Testis (tissue), 3 donors: ENCODE measurements around the gene PEPD. TPM values are rescaled to one million over a fixed set of nuclear protein-coding genes. Genes with fewer than 3 reads are reported as not detected.

Experiments used
- DNase-seq: peaks from one replicate; pipeline ENCODE4 v3.0.0-alpha.2; 2019
- H3K27ac ChIP-seq, 2 donors: fragments of 200-600 bp; sonication (generic); one replicate each; pipeline ENCODE4 v1.5.1; 2019
- H3K27me3 ChIP-seq: fragments of 200-600 bp; sonication (generic); one replicate; pipeline ENCODE4 v1.5.1; 2019
- H3K36me3 ChIP-seq: fragments of 200-600 bp; sonication (generic); one replicate; pipeline ENCODE4 v1.5.1; 2017; ENCODE audit warnings: low read depth; ENCODE audit errors: missing control alignments
- H3K4me1 ChIP-seq: fragments of 200-600 bp; sonication (generic); one replicate; pipeline ENCODE4 v1.5.1; 2019
- H3K4me3 ChIP-seq, 2 donors: fragments of 200-600 bp; sonication (generic); one replicate each; pipeline ENCODE4 v1.5.1; 2017 to 2019
- H3K9me3 ChIP-seq: fragments of 200-600 bp; sonication (generic); one replicate; pipeline ENCODE4 v1.5.1; 2017
- CTCF ChIP-seq, 3 experiments: fragments of 450-650 bp in 2 of 3; fragments of 200-600 bp in 1 of 3; sonication (generic) in 1 of 3; IDR thresholded peaks; one replicate each; pipeline ENCODE4 v1.5.1; 2016 to 2019; ENCODE audit warnings: antibody characterized with exemption in 3 of 3, mild to moderate bottlenecking in 2 of 3, moderate library complexity in 1 of 3
- POLR2A ChIP-seq: fragments of 450-650 bp; IDR thresholded peaks from one replicate; pipeline ENCODE4 v1.6.1; 2017; ENCODE audit warnings: antibody characterized with exemption, mild to moderate bottlenecking, moderate library complexity
- WGBS, 2 donors: methylation state at CpG; one replicate each; pipeline ENCODE4 v1.1.5; 2018; 5-methylcytosine and 5-hydroxymethylcytosine counted together
- intact Hi-C: fragments of 100-400 bp; cut with DNase I; formaldehyde crosslinking; loops from one replicate; pipeline ENCODE4 v1.15.1; 2023; ENCODE audit warnings: low total_unique reads
- polyA plus RNA-seq: library from polyadenylated mRNA; stranded (reverse); fragments of 350-450 nt; fragmentation: Illumina TruSeq; extraction: RNeasy Lipid Tissue Mini Kit (QIAGEN cat#74804); gene quantifications from one replicate; pipeline ENCODE4 v1.2.3, GENCODE V29; 2014; ENCODE audit warnings: low read depth, low replicate concordance; ENCODE audit not compliant: insufficient read depth
- total RNA-seq, 2 donors: library from RNA; depleted of rRNA; stranded (reverse); fragments of >200 nt; gene quantifications; one replicate each; pipeline ENCODE4 v1.2.3, GENCODE V29; 2016

The PEPD gene
- total and polyA plus RNA-seq, 3 donors from 2014 or later: 51.1 to 87.9 (median 58.0) TPM

- TF ChIP-seq CTCF (IDR thresholded peaks at IDR 0.05) (no peak), POLR2A (no peak)
- Histone ChIP-seq H3K9me3 (no peaks in the 10 kb centered on the region), H3K27me3 (no peaks in the 10 kb centered on the region), H3K4me1 (no peaks in the 10 kb centered on the region), H3K27ac (no peak overlapping the region), H3K4me3 (no peak overlapping the region), H3K36me3 (no peaks in the 10 kb centered on the region)
- intact Hi-C loops: no loop called here
- WGBS, 2 donors: 69 to 77% methylated on average over 6 of the region's 6 CpGs
- DNase-seq: no peak
Measured at GRCh38 chr19:33440241-33440640, 81.3 kb downstream of the PEPD start.

- TF ChIP-seq CTCF (IDR thresholded peaks at IDR 0.05) (no peak), POLR2A (no peak)
- Histone ChIP-seq H3K36me3 (no peaks in the 10 kb centered on the region), H3K4me1 (no peaks in the 10 kb centered on the region), H3K4me3 (no peak overlapping the region), H3K27me3 (no peaks in the 10 kb centered on the region), H3K9me3 (no peaks in the 10 kb centered on the region), H3K27ac (no peak overlapping the region)
- 84 to 85% methylated on average over 7 to 16 of the region's 16 CpGs for WGBS, 2 donors
- intact Hi-C loops: loop anchor here (10.0 kb wide), 1 partner anchor 336 kb away; no protein-coding TSS in a partner anchor
- no peak for DNase-seq
Measured at GRCh38 chr19:33438987-33439781, 82.4 kb downstream of the PEPD start.

- TF ChIP-seq CTCF (IDR thresholded peaks at IDR 0.05) (no peak), POLR2A (no peak)
- Histone ChIP-seq H3K36me3 (no peaks in the 10 kb centered on the region), H3K27ac (no peak overlapping the region), H3K9me3 (no peaks in the 10 kb centered on the region), H3K4me1 (no peaks in the 10 kb centered on the region), H3K27me3 (no peaks in the 10 kb centered on the region), H3K4me3 (no peak overlapping the region)
- intact Hi-C loops: loop anchor here (10.0 kb wide), 1 partner anchor 337 kb away; no protein-coding TSS in a partner anchor
- 72 to 75% methylated on average over 7 to 11 of the region's 11 CpGs for whole genome bisulfite sequencing, 2 donors
- peak; percentile 64 for DNase-seq
Measured at GRCh38 chr19:33437821-33438671, 83.5 kb downstream of the PEPD start.

GRCh38 chr19:33437393-33437820 lies 84.2 kb downstream of the PEPD start:
- WGBS, 2 donors: 77 to 85% methylated on average over 11 of the region's 11 CpGs
- H3K27me3 ChIP-seq: no peaks in the 10 kb centered on the region
- no peaks in the 10 kb centered on the region for H3K9me3 ChIP-seq
- H3K27ac ChIP-seq: no peak overlapping the region
- H3K36me3 ChIP-seq: no peaks in the 10 kb centered on the region
- TF ChIP-seq POLR2A (no peak), CTCF (IDR thresholded peaks at IDR 0.05) (no peak)
- intact Hi-C loops: loop anchor here (10.0 kb wide), 1 partner anchor 337 kb away; no protein-coding TSS in a partner anchor
- H3K4me3 ChIP-seq: no peak overlapping the region
- H3K4me1 ChIP-seq: peaks cover 2% of the 10 kb centered on the region
- no peak for DNase-seq
